ENCODE results near the gene LAMTOR2.
"Not testable (repeated sequence)": the region's sequence is repeated elsewhere in the genome, so short reads cannot be mapped to it uniquely, and the experiment has no call there.

The LAMTOR2 gene
- 18.6 to 23.8 reads per million in 2 experiments for total RNA-seq

- DNase-seq (ENCODE audit: low read depth) = peak; percentile 92
Observed at GRCh38 chr1:156054500-156055280, at the start of gene LAMTOR2. LAMTOR2 (plus strand) TSS chr1:156054782; CDS start chr1:156054890, 108 bp downstream.

GRCh38 chr1:156004843-156005584 lies 49.6 kb upstream of the LAMTOR2 start:
- no peak for DNase-seq (ENCODE audit: low read depth)

GRCh38 chr1:156006666-156007376 lies 47.8 kb upstream of the LAMTOR2 start:
- no peak for DNase-seq (ENCODE audit: low read depth)

- no peak for DNase-seq (ENCODE audit: low read depth)
Observed at GRCh38 chr1:156009404-156009803, 45.2 kb upstream of the LAMTOR2 start.

GRCh38 chr1:156012051-156012817 lies 42.3 kb upstream of the LAMTOR2 start:
- DNase-seq (ENCODE audit: low read depth) = no peak

- no peak for DNase-seq (ENCODE audit: low read depth)
Observed at GRCh38 chr1:156014829-156015228, 39.8 kb upstream of the LAMTOR2 start.

- no peak for DNase-seq (ENCODE audit: low read depth)
Observed at GRCh38 chr1:156019946-156020292, 34.7 kb upstream of the LAMTOR2 start.

GRCh38 chr1:156020293-156021092 lies 34.1 kb upstream of the LAMTOR2 start, which contains the start of gene SSR2:
SSR2 (minus strand) TSS chr1:156020951; CDS start chr1:156020167, 784 bp downstream.
- DNase-seq (ENCODE audit: low read depth) = peak; percentile 79

- no peak for DNase-seq (ENCODE audit: low read depth)
Observed at GRCh38 chr1:156021093-156021428, 33.5 kb upstream of the LAMTOR2 start.

GRCh38 chr1:156021954-156022353 lies 32.6 kb upstream of the LAMTOR2 start:
- no peak for DNase-seq (ENCODE audit: low read depth)

GRCh38 chr1:156024801-156025200 lies 29.8 kb upstream of the LAMTOR2 start:
- no peak for DNase-seq (ENCODE audit: low read depth)

GRCh38 chr1:156025876-156026275 lies 28.7 kb upstream of the LAMTOR2 start:
- DNase-seq (ENCODE audit: low read depth) = peak; percentile 6

GRCh38 chr1:156026588-156026987 lies 28.0 kb upstream of the LAMTOR2 start:
- no peak for DNase-seq (ENCODE audit: low read depth)

GRCh38 chr1:156033011-156033410 lies 21.6 kb upstream of the LAMTOR2 start:
- DNase-seq (ENCODE audit: low read depth) = no peak

- not testable (repeated sequence) for DNase-seq (ENCODE audit: low read depth)
Observed at GRCh38 chr1:156034991-156035390, 19.6 kb upstream of the LAMTOR2 start.

GRCh38 chr1:156042828-156043227 lies 11.8 kb upstream of the LAMTOR2 start:
- no peak for DNase-seq (ENCODE audit: low read depth)

- DNase-seq (ENCODE audit: low read depth) = no peak
Observed at GRCh38 chr1:156045076-156045475, 9.5 kb upstream of the LAMTOR2 start.

GRCh38 chr1:156048663-156049258 lies 5.8 kb upstream of the LAMTOR2 start:
- no peak for DNase-seq (ENCODE audit: low read depth)

GRCh38 chr1:156050376-156050775 lies 4.2 kb upstream of the LAMTOR2 start:
- DNase-seq (ENCODE audit: low read depth) = no peak

- DNase-seq (ENCODE audit: low read depth) = no peak
Observed at GRCh38 chr1:156051011-156051725, 3.4 kb upstream of the LAMTOR2 start.
